HG03095 (cell line): ENCODE results near the gene ATXN2.
"Not testable (repeated sequence)": the region's sequence is repeated elsewhere in the genome, so short reads cannot be mapped to it uniquely, and the experiment has no call there.

Experiments
- ATAC-seq: cut with Tn5 transposase; IDR thresholded peaks from one replicate; pipeline ENCODE4 v1.9.1; 2021; ENCODE audit warnings: moderate library complexity; ENCODE audit not compliant: unreplicated experiment

The ATXN2 gene

DNA sequence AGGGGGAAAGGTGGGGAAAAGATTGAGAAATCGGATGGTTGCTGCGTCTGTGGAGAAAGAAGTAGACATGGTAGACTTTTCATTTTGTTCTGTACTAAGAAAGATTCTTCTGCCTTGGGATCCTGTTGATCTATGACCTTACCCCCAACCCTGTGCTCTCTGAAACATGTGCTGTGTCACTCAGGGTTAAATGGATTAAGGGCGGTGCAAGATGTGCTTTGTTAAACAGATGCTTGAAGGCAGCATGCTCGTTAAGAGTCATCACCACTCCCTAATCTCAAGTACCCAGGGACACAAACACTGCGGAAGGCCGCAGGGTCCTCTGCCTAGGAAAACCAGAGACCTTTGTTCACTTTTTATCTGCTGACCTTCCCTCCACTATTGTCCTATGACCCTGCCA is 91.4 kb downstream of the ATXN2 start:
- ATAC-seq: not testable (repeated sequence)

GRCh38 chr12:111507258-111507657 is 91.9 kb downstream of the ATXN2 start:
- not testable (repeated sequence) for ATAC-seq

- ATAC-seq: no peak
Measured at GRCh38 chr12:111506260-111506659, 92.9 kb downstream of the ATXN2 start.

GRCh38 chr12:111505601-111506036 is 93.5 kb downstream of the ATXN2 start:
- no peak for ATAC-seq

GRCh38 chr12:111503116-111503515 is 96.0 kb downstream of the ATXN2 start:
- ATAC-seq: no peak

GRCh38 chr12:111494676-111495075 is 104.4 kb downstream of the ATXN2 start:
- no peak for ATAC-seq

GRCh38 chr12:111492979-111493378 is 106.1 kb downstream of the ATXN2 start:
- ATAC-seq: not testable (repeated sequence)

DNA sequence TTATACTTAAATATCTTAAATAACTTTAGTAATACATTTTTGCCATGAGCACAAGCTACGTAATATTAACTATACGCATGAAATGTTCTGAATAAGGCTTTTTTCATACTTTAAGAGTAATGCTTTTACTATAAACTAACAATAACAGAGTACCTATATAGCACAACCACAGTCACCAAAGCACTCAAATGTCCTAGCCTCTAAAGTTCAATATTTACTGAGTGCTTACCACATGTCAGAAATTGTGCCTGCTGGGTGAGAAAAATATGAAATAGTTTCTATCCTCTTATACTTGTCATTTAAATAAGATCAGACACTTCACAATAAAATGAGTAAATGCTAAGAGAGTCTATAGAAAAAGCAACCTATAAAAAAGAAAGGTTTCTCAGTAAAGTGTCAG is 110.3 kb downstream of the ATXN2 start:
- ATAC-seq: no peak

DNA sequence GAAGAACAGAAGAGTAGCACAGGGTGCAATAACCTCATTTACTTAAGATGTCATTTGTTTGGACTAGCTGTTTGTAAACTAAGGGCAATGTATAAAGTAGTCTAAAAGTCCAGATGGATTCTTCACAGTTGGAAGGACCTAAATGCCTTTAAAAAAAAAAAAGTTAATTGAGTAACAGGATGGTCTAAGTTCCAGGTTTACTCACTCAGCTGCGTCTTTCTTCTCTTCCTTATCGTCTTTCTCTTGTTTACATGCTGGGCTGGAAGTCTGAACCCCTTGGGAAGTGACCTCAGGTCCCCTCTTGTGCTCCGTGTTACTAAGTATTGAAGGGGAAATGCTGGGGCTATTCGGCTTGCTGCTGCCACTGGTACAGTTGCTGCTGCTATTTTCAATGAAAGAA is 110.8 kb downstream of the ATXN2 start:
- no peak for ATAC-seq

DNA sequence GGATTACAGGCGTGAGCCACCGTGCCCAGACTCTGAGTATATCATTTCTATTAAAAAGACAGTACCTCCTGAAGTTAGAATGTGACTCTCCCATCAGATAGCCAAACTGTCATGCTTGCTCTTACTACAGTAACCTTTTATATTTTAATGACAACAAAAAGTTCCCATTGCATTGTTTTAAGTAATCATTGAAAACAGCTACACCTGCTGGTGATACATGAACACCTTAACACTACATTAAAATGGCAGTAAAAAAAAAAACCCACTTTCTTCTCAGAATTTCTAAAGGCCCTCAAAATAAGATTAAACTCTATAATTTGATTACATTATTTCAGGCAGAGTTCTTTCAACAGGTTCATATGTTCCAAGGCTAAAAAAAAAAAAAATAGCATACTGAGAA is 116.7 kb downstream of the ATXN2 start:
- ATAC-seq: no peak

- no peak for ATAC-seq
Measured at GRCh38 chr12:111471236-111471635, 127.9 kb downstream of the ATXN2 start.

DNA sequence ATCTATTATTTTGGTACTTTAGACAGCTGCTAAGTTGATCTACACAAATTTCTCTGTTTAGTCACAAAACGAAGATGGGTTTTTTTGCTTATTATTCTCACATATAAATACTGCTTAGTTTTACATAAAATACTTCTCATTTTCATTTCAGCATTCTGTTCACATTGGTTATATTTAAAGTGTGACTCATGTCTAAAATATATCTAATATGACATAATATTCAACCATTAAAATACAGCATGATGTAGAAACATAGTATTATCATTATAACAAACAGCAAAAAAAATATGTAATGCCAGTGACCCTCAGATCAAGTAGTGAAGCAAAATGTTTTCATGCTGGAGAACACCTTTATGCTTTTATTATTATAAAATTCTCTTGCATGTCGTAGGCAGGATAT is 129.7 kb downstream of the ATXN2 start:
- ATAC-seq: no peak

GRCh38 chr12:111467857-111468241 is 131.3 kb downstream of the ATXN2 start:
- no peak for ATAC-seq

DNA sequence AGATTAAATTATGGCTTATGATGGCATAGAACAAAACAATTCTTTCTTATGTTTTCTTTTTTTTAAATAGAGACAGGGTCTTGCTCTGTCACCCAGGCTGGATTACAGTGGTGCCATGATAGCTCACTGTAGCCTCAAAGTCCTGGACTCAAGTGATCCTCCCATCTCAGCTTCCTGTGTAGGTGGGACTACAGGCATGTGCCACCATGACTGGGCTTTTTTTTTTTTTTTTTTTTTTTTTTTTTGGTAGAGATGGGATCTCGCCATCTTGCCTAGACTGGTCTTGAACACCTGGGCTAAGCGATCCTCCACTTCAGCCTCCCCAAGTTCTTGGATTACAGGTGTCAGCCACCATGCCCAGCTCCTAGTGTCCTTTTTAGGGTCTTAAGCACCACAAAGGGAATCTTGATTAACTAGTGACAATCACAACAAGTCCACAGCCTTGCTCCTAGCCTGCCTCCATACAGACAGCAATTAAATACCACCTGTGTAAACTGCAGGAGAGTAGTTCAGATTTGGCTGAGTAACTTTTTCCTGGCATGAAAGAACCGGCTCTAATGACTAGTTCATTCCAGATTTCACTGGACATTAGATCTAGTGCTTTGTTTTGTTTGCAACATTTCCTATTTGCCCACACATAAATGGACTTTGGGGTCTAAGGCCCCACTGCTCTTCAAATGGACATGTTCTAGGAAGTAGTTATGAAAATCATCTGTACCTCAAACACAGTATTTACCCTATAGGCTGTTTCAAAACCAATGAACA is 131.8 kb downstream of the ATXN2 start:
- no peak for ATAC-seq

DNA sequence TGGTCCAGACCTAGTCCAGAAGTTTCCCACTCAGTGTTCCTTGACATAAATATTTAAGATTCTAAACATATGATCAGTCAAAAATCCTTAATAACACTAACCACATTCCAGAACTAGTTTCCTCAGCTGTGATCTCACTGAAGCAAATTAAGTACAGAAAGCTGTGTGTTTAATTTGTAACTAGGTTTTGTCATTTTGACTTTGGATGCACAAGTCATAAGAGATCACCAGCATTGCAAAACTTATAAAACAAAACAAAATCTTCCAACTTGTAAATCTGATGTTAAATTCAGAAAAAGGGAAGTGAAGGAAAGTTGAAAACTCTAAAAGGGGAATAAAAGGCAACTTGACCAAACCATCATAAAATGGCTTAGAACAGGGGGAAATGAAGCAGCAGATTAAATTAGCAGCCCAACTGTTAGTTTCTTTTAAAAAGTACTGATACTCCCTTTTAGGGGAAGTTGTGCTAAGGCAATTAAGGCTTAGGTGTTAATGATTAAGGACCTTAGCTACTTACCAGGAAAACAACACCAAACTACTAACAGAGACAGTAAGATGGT is 136.8 kb downstream of the ATXN2 start:
- no peak for ATAC-seq

DNA sequence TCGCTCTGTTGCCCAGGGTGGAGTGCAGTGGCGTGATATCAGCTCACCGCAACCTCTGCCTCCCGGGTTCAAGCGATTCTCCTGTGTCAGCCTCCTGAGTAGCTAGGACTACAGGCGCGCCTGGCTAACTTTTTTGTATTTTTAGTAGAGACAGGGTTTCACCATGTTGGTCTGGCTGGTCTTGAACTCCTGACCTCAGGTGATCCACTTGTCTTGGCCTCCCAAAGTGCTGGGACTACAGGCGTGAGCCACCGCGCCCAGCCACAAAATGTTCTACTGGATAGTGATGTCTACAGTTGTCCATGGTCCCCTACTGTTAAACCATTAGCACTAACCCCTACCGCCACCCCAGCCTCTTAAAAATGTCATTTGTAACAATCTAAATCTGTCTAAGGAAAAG is 139.0 kb downstream of the ATXN2 start:
- ATAC-seq: not testable (repeated sequence)

DNA sequence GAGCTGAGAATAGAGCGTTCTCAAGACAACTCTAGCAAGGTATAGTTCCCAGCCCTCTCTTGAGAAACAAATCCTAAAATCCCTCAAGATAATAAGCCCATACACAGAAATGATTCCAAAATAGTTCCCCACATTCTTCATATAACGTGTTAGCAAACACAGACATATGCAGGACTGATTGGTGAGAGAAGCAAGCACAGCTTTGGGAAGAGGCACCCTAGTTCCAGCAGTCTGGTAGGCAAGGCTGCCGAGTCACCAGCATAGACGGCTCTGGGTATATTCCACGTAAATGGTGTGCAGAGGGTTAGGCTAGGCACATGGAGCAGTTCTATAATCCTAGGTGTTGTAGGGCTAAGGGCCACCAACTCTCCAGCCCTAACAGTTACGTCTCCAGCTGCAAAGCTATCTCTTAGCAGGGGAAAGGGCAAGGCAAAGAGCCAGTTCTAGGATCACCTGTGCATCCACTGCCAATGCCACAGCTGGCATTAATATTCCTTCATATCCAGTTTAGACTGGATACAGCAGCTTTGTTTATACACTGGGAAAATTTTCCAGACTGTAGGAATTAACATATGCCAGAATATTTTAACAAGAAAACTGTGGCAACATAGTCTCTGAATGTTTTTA is 140.5 kb downstream of the ATXN2 start:
- ATAC-seq: no peak

- ATAC-seq: no peak
Measured at GRCh38 chr12:111457577-111457976, 141.5 kb downstream of the ATXN2 start.

GRCh38 chr12:111457071-111457470 is 142.0 kb downstream of the ATXN2 start:
- no peak for ATAC-seq

- no peak for ATAC-seq
Measured at GRCh38 chr12:111455448-111456320, 143.4 kb downstream of the ATXN2 start.

- ATAC-seq: no peak
Measured at GRCh38 chr12:111454716-111455447, 144.2 kb downstream of the ATXN2 start.
